ENCODE results near the gene EGLN3. TPM values are rescaled to one million over a fixed set of nuclear protein-coding genes. Genes with fewer than 3 reads are reported as not detected.
A peak's percentile ranks its signal among the peaks of the same experiment; 100 is the strongest.

The EGLN3 gene
- total RNA-seq, 1 experiment from 2014 or later = 3.2 TPM

- H3K9me2 ChIP-seq (replicated peaks; ENCODE audit: low read length) = no peaks in the 10 kb centered on the region
- H2AFZ ChIP-seq (ENCODE audit: low read length) = no peak overlapping the region
- no peaks in the 10 kb centered on the region for H3K79me2 ChIP-seq (ENCODE audit: low read length)
- no peaks in the 10 kb centered on the region for H4K20me1 ChIP-seq (ENCODE audit: low read length)
- no peak overlapping the region for H3K9ac ChIP-seq (ENCODE audit: low read length)
- POLR2A ChIA-PET (ENCODE audit: unreplicated experiment) = no interaction called here
- H3K36me3 ChIP-seq (ENCODE audit: low read depth, low read length) = no peaks in the 10 kb centered on the region
- peaks cover 14% of the 10 kb centered on the region for H3K4me1 ChIP-seq (ENCODE audit: insufficient read depth, low read length)
- no peak overlapping the region for H3K27ac ChIP-seq (ENCODE audit: low read length)
- H3K9me3 ChIP-seq (ENCODE audit: low read length) = no peaks in the 10 kb centered on the region
- H3K4me2 ChIP-seq (ENCODE audit: low read length) = no peak overlapping the region
- H3F3A ChIP-seq (ENCODE audit: low read length, unreplicated experiment) = no peaks in the 10 kb centered on the region
- no TSS peak for BruUV-seq (replicated peaks)
- no peak for TF ChIP-seq EZH2phosphoT487 (IDR thresholded peaks at IDR 0.05; ENCODE audit: borderline replicate concordance, low read length)
- TF ChIP-seq EZH2 (IDR thresholded peaks at IDR 0.05; ENCODE audit: low read length, unreplicated experiment) = no peak
- TF ChIP-seq CTCF (conservative IDR thresholded peaks at IDR 0.05; ENCODE audit: low read depth, low read length) = no peak
- peaks cover 24% of the 10 kb centered on the region; the same call in 1 of the 2 replicates for H3K27me3 ChIP-seq (ENCODE audit: low read length)
- peak; percentile 28 for DNase-seq
- CTCF ChIA-PET = no interaction called here
- no peak overlapping the region for H3K4me3 ChIP-seq (ENCODE audit: low read length)
- ATAC-seq = no peak
- intact Hi-C loops (cut with micrococcal nuclease) = no loop called here
These were observed 18.1 kb downstream of the EGLN3 start for GRCh38 chr14:33932576-33933345.

- H3K9me3 ChIP-seq (ENCODE audit: low read length) = no peaks in the 10 kb centered on the region
- H3K9ac ChIP-seq (ENCODE audit: low read length) = no peak overlapping the region
- H3K36me3 ChIP-seq (ENCODE audit: low read depth, low read length) = no peaks in the 10 kb centered on the region
- intact Hi-C loops (cut with micrococcal nuclease) = no loop called here
- no peak overlapping the region for H3K27ac ChIP-seq (ENCODE audit: low read length)
- no peaks in the 10 kb centered on the region for H3F3A ChIP-seq (ENCODE audit: low read length, unreplicated experiment)
- H4K20me1 ChIP-seq (ENCODE audit: low read length) = no peaks in the 10 kb centered on the region
- H2AFZ ChIP-seq (ENCODE audit: low read length) = no peak overlapping the region
- no peaks in the 10 kb centered on the region for H3K79me2 ChIP-seq (ENCODE audit: low read length)
- ChIA-PET POLR2A (ENCODE audit: unreplicated experiment) (no interaction called here), CTCF (no interaction called here)
- no peaks in the 10 kb centered on the region for H3K9me2 ChIP-seq (replicated peaks; ENCODE audit: low read length)
- TF ChIP-seq EZH2phosphoT487 (IDR thresholded peaks at IDR 0.05; ENCODE audit: borderline replicate concordance, low read length) = no peak
- no peak for TF ChIP-seq EZH2 (IDR thresholded peaks at IDR 0.05; ENCODE audit: low read length, unreplicated experiment)
- no peak for TF ChIP-seq CTCF (conservative IDR thresholded peaks at IDR 0.05; ENCODE audit: low read depth, low read length)
- H3K4me3 ChIP-seq (ENCODE audit: low read length) = no peak overlapping the region
- H3K27me3 ChIP-seq (ENCODE audit: low read length) = peaks cover 24% of the 10 kb centered on the region; the same call in 1 of the 2 replicates
- ATAC-seq (no peak), DNase-seq (no peak)
- no TSS peak for BruUV-seq (replicated peaks)
- H3K4me1 ChIP-seq (ENCODE audit: insufficient read depth, low read length) = peaks cover 13% of the 10 kb centered on the region; the same call in 1 of the 2 replicates
- H3K4me2 ChIP-seq (ENCODE audit: low read length) = no peak overlapping the region
These were observed 18.8 kb downstream of the EGLN3 start for GRCh38 chr14:33932033-33932432.

GRCh38 chr14:33931461-33931860 is 19.4 kb downstream of the EGLN3 start:
- H3K36me3 ChIP-seq (ENCODE audit: low read depth, low read length) = no peaks in the 10 kb centered on the region
- peaks cover 24% of the 10 kb centered on the region; the same call in 1 of the 2 replicates for H3K27me3 ChIP-seq (ENCODE audit: low read length)
- no peaks in the 10 kb centered on the region for H4K20me1 ChIP-seq (ENCODE audit: low read length)
- no peaks in the 10 kb centered on the region for H3F3A ChIP-seq (ENCODE audit: low read length, unreplicated experiment)
- H3K4me1 ChIP-seq (ENCODE audit: insufficient read depth, low read length) = peaks cover 13% of the 10 kb centered on the region; the same call in 1 of the 2 replicates
- POLR2A ChIA-PET (ENCODE audit: unreplicated experiment) = no interaction called here
- H2AFZ ChIP-seq (ENCODE audit: low read length) = no peak overlapping the region
- TF ChIP-seq CTCF (conservative IDR thresholded peaks at IDR 0.05; ENCODE audit: low read depth, low read length) = no peak
- TF ChIP-seq EZH2 (IDR thresholded peaks at IDR 0.05; ENCODE audit: low read length, unreplicated experiment) = no peak
- TF ChIP-seq EZH2phosphoT487 (IDR thresholded peaks at IDR 0.05; ENCODE audit: borderline replicate concordance, low read length) = no peak
- H3K9me2 ChIP-seq (replicated peaks; ENCODE audit: low read length) = no peaks in the 10 kb centered on the region
- no peak overlapping the region for H3K4me2 ChIP-seq (ENCODE audit: low read length)
- intact Hi-C loops (cut with micrococcal nuclease) = no loop called here
- no peaks in the 10 kb centered on the region for H3K9me3 ChIP-seq (ENCODE audit: low read length)
- BruUV-seq (replicated peaks) = no TSS peak
- DNase-seq = no peak
- CTCF ChIA-PET = no interaction called here
- no peaks in the 10 kb centered on the region for H3K79me2 ChIP-seq (ENCODE audit: low read length)
- H3K9ac ChIP-seq (ENCODE audit: low read length) = no peak overlapping the region
- H3K27ac ChIP-seq (ENCODE audit: low read length) = no peak overlapping the region
- ATAC-seq = no peak
- no peak overlapping the region for H3K4me3 ChIP-seq (ENCODE audit: low read length)

All from PC-3 (cell line).